B cell (primary cell): ENCODE measurements around the gene MYH3. TPM values are rescaled to one million over a fixed set of nuclear protein-coding genes. Genes with fewer than 3 reads are reported as not detected.

Experiments
- ATAC-seq: fragments of 200-7000 bp; cut with Tn5 transposase; one replicate; pipeline ENCODE4 v1.10.0; 2021; ENCODE audit warnings: low read depth, mild to moderate bottlenecking, moderate number of reproducible peaks, moderate library complexity
- CTCF ChIA-PET: fragments of 350-600 bp; sonication (Branson Sonifier 250); formaldehyde crosslinking; loops from one replicate; lab custom pipeline; 2021; ENCODE audit warnings: antibody characterized with exemption, inconsistent platforms; lab: Charles Lee
- POLR2A ChIA-PET: fragments of 350-600 bp; sonication (Branson Sonifier 250); formaldehyde crosslinking; loops from one replicate; lab custom pipeline; 2021; ENCODE audit warnings: antibody characterized with exemption; lab: Charles Lee
- DNase-seq: peaks from one replicate; pipeline ENCODE4 v3.0.0; 2013
- H2AFZ ChIP-seq: 2 replicates; pipeline ENCODE4 v1.6.1; 2012; ENCODE audit warnings: mild to moderate bottlenecking, low read depth, low read length; ENCODE audit not compliant: insufficient read depth, poor library complexity, severe bottlenecking
- H3K27ac ChIP-seq, 2 donors: 1 replicate in 1 of 2; 2 replicates in 1 of 2; pipeline ENCODE4 v1.5.1; 2012 to 2013; ENCODE audit warnings: low read length in 2 of 2, mild to moderate bottlenecking in 2 of 2, moderate library complexity in 1 of 2
- H3K27me3 ChIP-seq, 4 experiments: fragments of 200-600 bp in 1 of 4; sonication (generic) in 1 of 4; replicated peaks in 1 of 4; 1 replicate in 2 of 4; 2 replicates in 2 of 4; pipeline versions ENCODE4 v1.6.1 to v1.7.0; 2013 to 2016; ENCODE audit warnings: low read length in 3 of 4, mild to moderate bottlenecking in 2 of 4, mixed read lengths in 1 of 4, moderate library complexity in 1 of 4; ENCODE audit not compliant: insufficient read depth in 4 of 4, control insufficient read depth in 3 of 4; ENCODE audit errors: control extremely low read depth in 1 of 4
- H3K36me3 ChIP-seq, 2 experiments: replicated peaks in 1 of 2; 1 replicate in 1 of 2; 2 replicates in 1 of 2; pipeline versions ENCODE4 v1.6.1 to v1.7.1; 2013; ENCODE audit warnings: low read length in 1 of 2; ENCODE audit not compliant: insufficient read depth in 2 of 2, control insufficient read depth in 1 of 2; ENCODE audit errors: control extremely low read depth in 1 of 2, extremely low read depth in 1 of 2
- H3K4me1 ChIP-seq, 2 donors: fragments of 200-600 bp in 1 of 2; sonication (generic) in 1 of 2; 1 replicate in 1 of 2; 2 replicates in 1 of 2; pipeline versions ENCODE4 v1.5.1 to v1.6.1; 2013 to 2017; ENCODE audit warnings: low read length in 2 of 2; ENCODE audit not compliant: control insufficient read depth in 2 of 2, insufficient read depth in 2 of 2
- H3K4me2 ChIP-seq: replicated peaks from 2 replicates; pipeline ENCODE3; 2012; ENCODE audit warnings: mild to moderate bottlenecking, low read depth, low read length; ENCODE audit not compliant: poor library complexity, severe bottlenecking
- H3K4me3 ChIP-seq, 5 experiments: fragments of 200-600 bp in 1 of 5; sonication (generic) in 1 of 5; 1 replicate in 3 of 5; 2 replicates in 2 of 5; pipeline versions ENCODE4 v1.5.1 to v1.7.0; 2011 to 2016; ENCODE audit warnings: low read length in 4 of 5, mild to moderate bottlenecking in 4 of 5, low read depth in 2 of 5, control low read depth in 1 of 5, moderate library complexity in 1 of 5; ENCODE audit not compliant: insufficient read depth in 1 of 5; ENCODE audit errors: control extremely low read depth in 1 of 5, extremely low read depth in 1 of 5
- H3K79me2 ChIP-seq: fragments of 200-600 bp; sonication (generic); one replicate; pipeline ENCODE4 v1.6.0; 2016; ENCODE audit warnings: low read length; ENCODE audit not compliant: control insufficient read depth, insufficient read depth
- H3K9ac ChIP-seq: fragments of 200-600 bp; sonication (generic); 2 replicates; pipeline ENCODE4 v1.6.1; 2017; ENCODE audit warnings: mild to moderate bottlenecking, low read length, moderate library complexity
- H3K9me3 ChIP-seq, 3 donors: one replicate each; pipeline versions ENCODE4 v1.6.1 to v1.7.1; 2013; ENCODE audit warnings: low read length in 2 of 3; ENCODE audit not compliant: control insufficient read depth in 2 of 3, insufficient read depth in 1 of 3; ENCODE audit errors: control extremely low read depth in 1 of 3
- H4K20me1 ChIP-seq: 2 replicates; pipeline ENCODE4 v1.6.0; 2012; ENCODE audit warnings: mild to moderate bottlenecking, low read length; ENCODE audit not compliant: insufficient read depth, control insufficient read depth, poor library complexity, severe bottlenecking
- H3K27ac Mint-ChIP-seq: one replicate; pipeline ENCODE4 v1.8.0; 2021; ENCODE audit warnings: mixed read lengths
- H3K27me3 Mint-ChIP-seq: one replicate; pipeline ENCODE4 v1.8.0; 2021; ENCODE audit warnings: mixed read lengths
- H3K4me1 Mint-ChIP-seq: one replicate; pipeline ENCODE4 v1.8.0; 2021; ENCODE audit warnings: mixed read lengths
- H3K4me3 Mint-ChIP-seq: one replicate; pipeline ENCODE4 v1.8.0; 2021; ENCODE audit warnings: mixed read lengths
- H3K9me3 Mint-ChIP-seq: one replicate; pipeline ENCODE4 v1.8.0; 2022; ENCODE audit warnings: mixed read lengths; ENCODE audit not compliant: insufficient read depth
- EZH2 ChIP-seq: IDR thresholded peaks from 2 replicates; pipeline ENCODE4 v1.6.1; 2012; ENCODE audit warnings: borderline replicate concordance, low read depth, mild to moderate bottlenecking, moderate library complexity, low read length; ENCODE audit not compliant: insufficient read depth, poor library complexity, severe bottlenecking
- WGBS: methylation state at CpG from one replicate; pipeline ENCODE4 v1.1.5; 2013; ENCODE audit warnings: missing lambda C conversion rate; ENCODE audit not compliant: insufficient coverage; 5-methylcytosine and 5-hydroxymethylcytosine counted together
- intact Hi-C: fragments of 100-400 bp; cut with micrococcal nuclease; formaldehyde crosslinking; loops from one replicate; pipeline ENCODE4 v1.10.0; 2022
- polyA minus RNA-seq: library from RNA; depleted of rRNA, polyadenylated mRNA; stranded (reverse); fragments of >200 nt; gene quantifications from 2 replicates; pipeline ENCODE4 v1.2.3, GENCODE V29; 2012
- polyA plus RNA-seq: library from polyadenylated mRNA; depleted of rRNA; stranded (reverse); fragments of >200 nt; gene quantifications from 2 replicates; pipeline ENCODE4 v1.2.3, GENCODE V29; 2012
- total RNA-seq, 2 donors: library from RNA; stranded (reverse); fragments of 120-200 nt in 1 of 2; gene quantifications; 1 replicate in 1 of 2; 2 replicates in 1 of 2; pipeline versions ENCODE4 v1.2.3 to v1.2.4, GENCODE V29; 2013 to 2022
- TF ChIP-seq, protein P1 (sequence below): fragments of 200-600 bp; IDR thresholded peaks from one replicate; pipeline ENCODE4 v1.8.0; 2022; ENCODE audit warnings: antibody characterized with exemption, mild to moderate bottlenecking

Gene MYH3
- total RNA-seq = 10.9 and 13.5 TPM in 2 replicates
- total RNA-seq (2013) = 364 TPM
- polyA plus RNA-seq = 8.3 and 9.4 TPM in 2 replicates
- polyA minus RNA-seq = 2.3 and 3.6 TPM in 2 replicates

DNA sequence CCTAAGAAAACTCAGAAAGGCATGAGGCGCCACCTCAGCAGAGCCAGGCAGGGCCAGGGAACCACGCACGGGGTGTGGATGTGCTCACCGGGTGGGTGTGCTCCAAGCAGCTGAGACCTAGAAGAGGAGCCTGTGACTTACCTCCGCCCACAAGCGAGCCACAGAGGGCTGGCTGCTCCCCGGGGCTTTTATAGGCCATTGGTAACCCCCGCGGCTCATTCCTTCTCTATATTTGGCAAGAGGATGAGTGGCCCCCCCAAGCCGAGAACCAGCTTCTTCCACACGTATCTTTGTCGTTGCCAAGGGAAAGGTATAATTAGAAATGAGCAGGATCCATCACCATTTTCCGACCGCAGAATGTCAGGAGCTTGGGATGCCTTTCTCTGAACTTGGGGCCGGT is at the start of gene MYH3:
TSS of gene MYH3 (minus strand) at position 162 of the 400 bp plus-strand sequence. CDS start 2,245 bp downstream, outside the sequence.
- Histone ChIP-seq H3K4me3 (no peak within 1 kb of the TSS), H3K79me2 (no peaks in the 10 kb centered on the region), H3K27me3 (no peaks in the 10 kb centered on the region), H2AFZ (no peak within 1 kb of the TSS), H3K9ac (no peak within 1 kb of the TSS), H3K27ac (no peak within 1 kb of the TSS), H3K4me1 (peaks cover 6% of the 10 kb centered on the region in 2 donors), H3K4me2 (no peak within 1 kb of the TSS), H3K9me3 (no peaks in the 10 kb centered on the region), H4K20me1 (no peaks in the 10 kb centered on the region), H3K36me3 (no peaks in the 10 kb centered on the region)
- WGBS = 83% methylated on average over 12 of the region's 15 CpGs
- ATAC-seq = no peak
- Mint-ChIP-seq H3K27me3 (peaks cover 3% of the 10 kb centered on the region), H3K4me3 (no peak within 1 kb of the TSS), H3K27ac (no peak within 1 kb of the TSS), H3K4me1 (peaks cover 8% of the 10 kb centered on the region), H3K9me3 (no peaks in the 10 kb centered on the region)
- CTCF ChIA-PET = interaction anchor here (1.0 kb wide), 1 partner anchor 10 kb away, joined by 3 read pairs; no protein-coding TSS in a partner anchor
- POLR2A ChIA-PET = no interaction called here
- no peak for DNase-seq
- TF ChIP-seq, protein P1, sequence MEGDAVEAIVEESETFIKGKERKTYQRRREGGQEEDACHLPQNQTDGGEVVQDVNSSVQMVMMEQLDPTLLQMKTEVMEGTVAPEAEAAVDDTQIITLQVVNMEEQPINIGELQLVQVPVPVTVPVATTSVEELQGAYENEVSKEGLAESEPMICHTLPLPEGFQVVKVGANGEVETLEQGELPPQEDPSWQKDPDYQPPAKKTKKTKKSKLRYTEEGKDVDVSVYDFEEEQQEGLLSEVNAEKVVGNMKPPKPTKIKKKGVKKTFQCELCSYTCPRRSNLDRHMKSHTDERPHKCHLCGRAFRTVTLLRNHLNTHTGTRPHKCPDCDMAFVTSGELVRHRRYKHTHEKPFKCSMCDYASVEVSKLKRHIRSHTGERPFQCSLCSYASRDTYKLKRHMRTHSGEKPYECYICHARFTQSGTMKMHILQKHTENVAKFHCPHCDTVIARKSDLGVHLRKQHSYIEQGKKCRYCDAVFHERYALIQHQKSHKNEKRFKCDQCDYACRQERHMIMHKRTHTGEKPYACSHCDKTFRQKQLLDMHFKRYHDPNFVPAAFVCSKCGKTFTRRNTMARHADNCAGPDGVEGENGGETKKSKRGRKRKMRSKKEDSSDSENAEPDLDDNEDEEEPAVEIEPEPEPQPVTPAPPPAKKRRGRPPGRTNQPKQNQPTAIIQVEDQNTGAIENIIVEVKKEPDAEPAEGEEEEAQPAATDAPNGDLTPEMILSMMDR = no peak
- TF ChIP-seq EZH2 = no peak
- intact Hi-C loops = no loop called here

DNA sequence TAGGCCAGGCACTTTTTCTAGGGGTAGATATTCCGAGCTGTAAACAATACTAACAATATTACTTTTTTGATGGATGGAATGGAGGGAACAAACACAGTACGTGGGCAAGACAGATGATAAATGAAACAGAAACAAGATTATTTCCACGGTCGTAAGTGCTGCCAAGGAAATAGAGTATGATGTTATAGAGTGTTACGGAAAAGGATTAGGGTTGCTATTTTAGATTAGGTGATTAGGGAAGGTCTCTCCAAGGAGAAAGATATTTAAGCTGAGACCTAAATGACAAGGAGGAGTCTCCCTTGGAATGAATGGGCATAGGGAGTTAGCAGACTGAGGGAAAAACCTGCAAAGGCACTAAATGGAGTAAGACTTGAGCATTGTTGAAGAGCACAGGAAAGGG is 48.6 kb upstream of the MYH3 start:
- H3K27me3 Mint-ChIP-seq = no peaks in the 10 kb centered on the region
- peaks cover 60% of the 10 kb centered on the region for H3K79me2 ChIP-seq
- H2AFZ ChIP-seq = no peak overlapping the region
- ATAC-seq (no peak), DNase-seq (no peak)
- 100% methylated on average over 4 of the region's 5 CpGs for WGBS
- ChIA-PET CTCF (no interaction called here), POLR2A (no interaction called here)
- H3K36me3 ChIP-seq = peaks cover 18 to 47% of the 10 kb centered on the region in 2 experiments
- H3K4me3 ChIP-seq = no peak overlapping the region
- intact Hi-C loops = no loop called here
- H3K27ac Mint-ChIP-seq = no peak overlapping the region
- H3K27me3 ChIP-seq = no peaks in the 10 kb centered on the region
- no peak overlapping the region for H3K4me3 Mint-ChIP-seq
- peaks cover 6% of the 10 kb centered on the region for H4K20me1 ChIP-seq
- H3K9ac ChIP-seq = no peak overlapping the region
- peaks cover 5 to 13% of the 10 kb centered on the region in 2 donors for H3K4me1 ChIP-seq
- H3K4me1 Mint-ChIP-seq = peaks cover 32% of the 10 kb centered on the region
- no peaks in the 10 kb centered on the region for H3K9me3 ChIP-seq
- H3K27ac ChIP-seq = no peak overlapping the region
- no peak overlapping the region for H3K4me2 ChIP-seq
- TF ChIP-seq, protein P1 = no peak
- no peak for TF ChIP-seq EZH2
- H3K9me3 Mint-ChIP-seq = no peaks in the 10 kb centered on the region
